GM19240 (cell line): ENCODE measurements around the gene FCHSD2.
"Not testable (repeated sequence)": the region's sequence is repeated elsewhere in the genome, so short reads cannot be mapped to it uniquely, and the experiment has no call there.

Source experiments
- DNase-seq: peaks from one replicate; pipeline ENCODE4 v3.0.0; 2011; ENCODE audit warnings: low spot score; ENCODE audit not compliant: insufficient read length

Gene FCHSD2

GRCh38 chr11:73126804-73127480 is 15.2 kb downstream of the FCHSD2 start:
- DNase-seq, result no peak

GRCh38 chr11:73124800-73125199 is 17.3 kb downstream of the FCHSD2 start:
- DNase-seq, result no peak

- not testable (repeated sequence) for DNase-seq
Observed at GRCh38 chr11:73123892-73124291, 18.2 kb downstream of the FCHSD2 start.

GRCh38 chr11:73121692-73122091 is 20.4 kb downstream of the FCHSD2 start:
- no peak for DNase-seq

GRCh38 chr11:73117071-73117470 is 25.0 kb downstream of the FCHSD2 start:
- DNase-seq, result no peak

GRCh38 chr11:73116636-73117035 is 25.5 kb downstream of the FCHSD2 start:
- DNase-seq, result no peak

- DNase-seq, result no peak
Observed at GRCh38 chr11:73114835-73115220, 27.3 kb downstream of the FCHSD2 start.

GRCh38 chr11:73114110-73114834 is 27.8 kb downstream of the FCHSD2 start:
- DNase-seq, result no peak

GRCh38 chr11:73113426-73113825 is 28.7 kb downstream of the FCHSD2 start:
- DNase-seq, result no peak

- DNase-seq, result no peak
Observed at GRCh38 chr11:73107597-73107996, 34.5 kb downstream of the FCHSD2 start.

GRCh38 chr11:73106347-73106746 is 35.8 kb downstream of the FCHSD2 start:
- no peak for DNase-seq

GRCh38 chr11:73100578-73100977 is 41.5 kb downstream of the FCHSD2 start:
- no peak for DNase-seq

GRCh38 chr11:73099512-73100266 is 42.4 kb downstream of the FCHSD2 start:
- DNase-seq, result no peak

- no peak for DNase-seq
Observed at GRCh38 chr11:73095613-73096012, 46.5 kb downstream of the FCHSD2 start.

- DNase-seq, result no peak
Observed at GRCh38 chr11:73091521-73092305, 50.4 kb downstream of the FCHSD2 start.

GRCh38 chr11:73087730-73088129 is 54.4 kb downstream of the FCHSD2 start:
- DNase-seq, result no peak

GRCh38 chr11:73085189-73085875 is 56.8 kb downstream of the FCHSD2 start:
- no peak for DNase-seq

- no peak for DNase-seq
Observed at GRCh38 chr11:73078631-73079030, 63.5 kb downstream of the FCHSD2 start.

- DNase-seq, result no peak
Observed at GRCh38 chr11:73077454-73077853, 64.7 kb downstream of the FCHSD2 start.

- DNase-seq, result no peak
Observed at GRCh38 chr11:73074319-73074718, 67.8 kb downstream of the FCHSD2 start.

- DNase-seq, result peak; percentile 15
Observed at GRCh38 chr11:73072935-73073481, 69.1 kb downstream of the FCHSD2 start.
